Measurements from ENCODE around the gene PKM.
"Not testable (repeated sequence)": the region's sequence is repeated elsewhere in the genome, so short reads cannot be mapped to it uniquely, and the experiment has no call there.

Gene PKM

GRCh38 chr15:72175186-72176044, 55.6 kb downstream of the PKM start:
- DNase-seq, result no peak

- DNase-seq, result no peak
These were observed 56.3 kb downstream of the PKM start for GRCh38 chr15:72174551-72175165.

GRCh38 chr15:72173864-72174550, 57.0 kb downstream of the PKM start:
- no peak for DNase-seq

- no peak for DNase-seq
These were observed 57.6 kb downstream of the PKM start for GRCh38 chr15:72173401-72173800.

GRCh38 chr15:72172796-72173195, 58.2 kb downstream of the PKM start:
- DNase-seq, result no peak

- DNase-seq, result not testable (repeated sequence)
These were observed 59.0 kb downstream of the PKM start for GRCh38 chr15:72171978-72172377.

GRCh38 chr15:72170691-72171090, 60.3 kb downstream of the PKM start:
- DNase-seq, result no peak

- DNase-seq, result no peak
These were observed 60.9 kb downstream of the PKM start for GRCh38 chr15:72169921-72170611.

GRCh38 chr15:72169236-72169920, 61.6 kb downstream of the PKM start:
- no peak for DNase-seq

- no peak for DNase-seq
These were observed 62.2 kb downstream of the PKM start for GRCh38 chr15:72168808-72169190.

GRCh38 chr15:72168131-72168807, 62.7 kb downstream of the PKM start:
- DNase-seq, result no peak

- no peak for DNase-seq
These were observed 63.5 kb downstream of the PKM start for GRCh38 chr15:72167445-72167844.

- DNase-seq, result no peak
These were observed 64.1 kb downstream of the PKM start for GRCh38 chr15:72166716-72167417.

GRCh38 chr15:72163719-72164118, 67.3 kb downstream of the PKM start:
- no peak for DNase-seq

- no peak for DNase-seq
These were observed 68.4 kb downstream of the PKM start for GRCh38 chr15:72162569-72162968.

GRCh38 chr15:72161361-72162132, 69.4 kb downstream of the PKM start:
- no peak for DNase-seq

GRCh38 chr15:72160696-72161245, 70.2 kb downstream of the PKM start:
- DNase-seq, result no peak

GRCh38 chr15:72156928-72157327, 74.1 kb downstream of the PKM start:
- no peak for DNase-seq

- DNase-seq, result peak; percentile 86 to 87
These were observed 75.1 kb downstream of the PKM start for GRCh38 chr15:72155635-72156616.
